ENCODE measurements around the gene ARF6. TPM values are rescaled to one million over a fixed set of nuclear protein-coding genes. Genes with fewer than 3 reads are reported as not detected.

ARF6 gene
- total RNA-seq, 1 experiment from 2014 or later = 49.2 TPM

- Histone ChIP-seq H2BK12ac (ENCODE audit: insufficient read length, low read depth, low read length) (no peak overlapping the region), H4K5ac (ENCODE audit: insufficient read length, low read depth, low read length) (no peak overlapping the region), H3K27ac (ENCODE audit: insufficient read length, low read depth, low read length) (no peak overlapping the region), H3K79me2 (ENCODE audit: insufficient read depth, low read length) (peaks cover 20% of the 10 kb centered on the region; the same call in 1 of the 2 replicates), H2BK5ac (ENCODE audit: insufficient read length, low read length) (no peak overlapping the region), H3K79me1 (ENCODE audit: insufficient read depth, low read depth, low read length, poor library complexity, severe bottlenecking) (no peaks in the 10 kb centered on the region), H3K18ac (ENCODE audit: insufficient read length, low read depth, low read length) (no peak overlapping the region), H3T11ph (ENCODE audit: low read length) (no peak overlapping the region), H4K91ac (ENCODE audit: insufficient read length, low read depth, low read length) (no peak overlapping the region), H2BK120ac (ENCODE audit: low read depth, low read length, poor library complexity, severe bottlenecking) (no peak overlapping the region), H3K4me2 (ENCODE audit: insufficient read depth, insufficient read length, low read length) (no peak overlapping the region), H2BK15ac (ENCODE audit: low read depth, low read length) (no peak overlapping the region), H2AFZ (ENCODE audit: low read length) (no peak overlapping the region), H3K4me1 (ENCODE audit: insufficient read depth, low read length) (no peaks in the 10 kb centered on the region), H2AK5ac (ENCODE audit: insufficient read length, low read length) (no peak overlapping the region), H3K14ac (ENCODE audit: insufficient read depth, low read length) (no peak overlapping the region), H3K9me3 (ENCODE audit: control insufficient read depth, low read depth, low read length) (no peaks in the 10 kb centered on the region), H3K56ac (ENCODE audit: insufficient read length, low read depth, low read length) (no peak overlapping the region), H3K23ac (ENCODE audit: insufficient read length, low read depth, low read length) (no peak overlapping the region), H3K9ac (ENCODE audit: extremely low read depth, insufficient read length, low read length) (no peak overlapping the region), H4K20me1 (ENCODE audit: control insufficient read depth, insufficient read depth, insufficient read length) (no peaks in the 10 kb centered on the region), H3K23me2 (ENCODE audit: insufficient read length, low read depth, low read length, poor library complexity, severe bottlenecking) (peaks cover 9% of the 10 kb centered on the region), H4K8ac (replicated peaks; ENCODE audit: insufficient read length, low read depth, low read length) (no peak overlapping the region), H3K4ac (ENCODE audit: low read depth, low read length) (no peak overlapping the region), H2BK20ac (ENCODE audit: low read depth, low read length, poor library complexity, severe bottlenecking) (no peak overlapping the region), H3K27me3 (ENCODE audit: insufficient read depth, low read length) (no peaks in the 10 kb centered on the region)
- DNase-seq = no peak
- Mint-ChIP-seq H3K4me1 (peaks cover 28 to 32% of the 10 kb centered on the region in 2 experiments), H3K9me3 (no peaks in the 10 kb centered on the region), H3K27me3 (ENCODE audit: low read depth) (no peaks in the 10 kb centered on the region), H3K36me3 (ENCODE audit: insufficient read depth in 1 of 3, low read depth in 3 of 3) (peaks cover 15 to 27% (median 21%) of the 10 kb centered on the region in 3 experiments), H3K4me3 (no peak overlapping the region), H3K27ac (peak overlapping the region in 1 of 3 experiments; percentile 6; a peak in 1 of 7 replicates)
- WGBS (ENCODE audit: extremely low coverage, insufficient read length, low lambda C conversion rate) = no CpG with 5 or more reads among the region's 1 CpG
- TF ChIP-seq CTCF (conservative IDR thresholded peaks at IDR 0.05) = no peak
These were observed 5.1 kb downstream of the ARF6 start for GRCh38 chr14:49897965-49898364.
